HG03520 (cell line): ENCODE measurements around the gene TRIM47.

ENCODE experiments used
- ATAC-seq: cut with Tn5 transposase; IDR thresholded peaks from one replicate; pipeline ENCODE4 v1.9.1; 2021; ENCODE audit warnings: mild to moderate bottlenecking, moderate library complexity; ENCODE audit not compliant: unreplicated experiment

Gene TRIM47

GRCh38 chr17:75834279-75834920 is 44.0 kb downstream of the TRIM47 start:
- ATAC-seq, result no peak

GRCh38 chr17:75832652-75833400 is 45.6 kb downstream of the TRIM47 start:
- ATAC-seq, result no peak

DNA sequence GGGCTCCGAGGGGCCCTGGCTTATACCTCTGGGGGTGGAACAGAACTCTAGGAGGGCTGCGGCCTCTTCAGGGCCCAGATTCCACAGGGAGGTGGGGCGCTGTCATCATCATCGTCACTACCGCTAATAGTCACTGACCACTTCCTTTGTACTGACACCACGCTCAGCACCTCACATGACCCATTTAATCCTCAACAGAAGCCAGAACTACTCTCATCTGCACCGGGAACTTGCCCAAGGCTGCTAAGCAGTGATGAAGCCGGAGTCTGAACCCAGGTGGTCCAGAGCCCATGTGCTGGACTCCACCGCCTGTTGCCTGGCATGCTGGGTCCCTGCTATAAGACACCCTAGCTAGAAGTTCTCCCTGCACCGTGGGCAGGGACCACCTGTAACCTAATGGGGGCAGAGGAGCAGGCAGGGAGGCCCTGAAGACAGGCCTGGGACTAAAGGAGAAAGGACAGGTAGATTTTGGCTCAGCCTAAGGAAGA is 46.2 kb downstream of the TRIM47 start:
- no peak for ATAC-seq

GRCh38 chr17:75831032-75831571 is 47.3 kb downstream of the TRIM47 start:
- ATAC-seq, result no peak

DNA sequence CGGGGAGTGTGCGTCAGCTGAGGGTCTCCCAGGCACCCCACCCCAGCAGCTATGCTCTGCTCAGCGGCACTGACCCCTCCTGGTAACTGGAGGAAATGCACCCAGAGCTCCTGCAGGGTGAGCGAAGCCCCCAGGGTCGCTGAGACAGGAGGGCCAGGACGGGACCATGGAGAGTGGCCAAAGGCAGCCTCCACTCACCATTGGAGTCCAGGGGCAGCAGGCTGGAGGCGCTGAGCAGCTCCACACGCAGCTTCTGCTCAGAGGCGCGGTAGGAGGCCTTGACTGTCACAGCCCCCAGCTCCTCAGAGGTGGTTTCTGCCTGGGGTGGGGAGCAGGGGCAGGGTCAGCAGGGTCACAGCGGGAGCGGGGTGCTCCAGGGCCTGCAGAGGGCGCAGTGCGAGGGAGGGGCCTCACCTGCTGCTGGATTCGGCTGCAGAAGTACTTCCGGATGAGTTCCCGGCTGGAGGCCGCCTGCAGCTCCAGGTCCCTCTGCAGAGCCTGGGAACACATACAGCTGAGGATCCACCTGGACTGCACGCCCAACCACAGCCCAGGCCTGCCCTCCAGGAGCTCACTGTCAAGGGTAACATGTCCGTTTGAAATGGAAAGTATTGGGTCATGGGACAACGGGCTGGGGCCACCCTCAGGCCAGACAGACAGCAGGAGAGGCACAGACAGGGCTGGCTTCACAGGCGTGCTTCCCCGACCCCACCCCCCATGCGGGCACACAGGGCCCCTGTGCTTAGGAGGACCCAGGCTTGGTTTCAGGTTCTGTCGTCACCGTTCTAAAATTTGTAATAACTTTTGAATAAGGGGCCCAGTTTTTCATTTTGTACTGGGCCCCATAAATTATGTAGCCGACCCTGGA is 48.0 kb downstream of the TRIM47 start:
- ATAC-seq, result no peak

DNA sequence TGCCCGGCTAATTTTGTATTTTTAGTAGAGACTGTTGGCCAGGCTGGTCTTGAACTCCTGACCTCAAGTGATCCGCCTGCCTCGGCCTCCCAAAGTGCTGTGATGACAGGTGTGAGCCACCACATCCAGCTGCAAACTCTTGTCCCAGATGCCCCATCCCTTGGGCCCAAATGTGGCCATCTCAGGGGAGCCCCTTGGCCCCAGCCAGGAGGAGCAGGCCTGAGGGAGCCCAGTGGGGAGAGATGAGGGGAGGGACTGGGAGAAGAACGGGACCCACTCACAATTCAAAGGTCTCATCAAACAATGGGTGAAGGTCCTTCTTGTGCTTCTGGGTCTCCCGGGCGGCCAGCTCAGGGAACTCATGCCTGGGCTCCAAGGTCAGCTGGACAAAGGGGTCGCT is 48.6 kb downstream of the TRIM47 start:
- ATAC-seq, result no peak

DNA sequence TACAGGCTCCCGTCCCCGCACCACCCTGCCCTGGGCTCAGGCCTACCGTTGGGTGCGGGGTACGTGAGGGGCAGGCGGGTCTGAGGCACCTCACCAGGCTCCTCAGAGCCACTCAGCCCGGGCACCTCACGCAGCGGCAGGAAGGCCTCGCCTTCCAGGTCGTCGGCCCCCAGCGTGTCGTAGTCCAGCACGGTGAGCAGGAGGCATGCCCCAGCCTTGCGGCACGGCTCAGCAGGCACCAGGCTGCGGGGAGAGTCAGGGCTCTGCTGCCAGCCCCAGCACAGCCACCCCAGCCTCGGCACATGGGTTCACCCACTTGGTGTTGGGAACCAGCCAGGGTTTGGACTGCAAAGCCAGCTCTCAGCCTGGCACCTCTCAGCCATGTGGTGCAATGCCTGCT is 49.6 kb downstream of the TRIM47 start:
- no peak for ATAC-seq

- no peak for ATAC-seq
These were observed 50.3 kb downstream of the TRIM47 start for GRCh38 chr17:75828076-75828400.

- no peak for ATAC-seq
These were observed 50.9 kb downstream of the TRIM47 start for GRCh38 chr17:75827308-75828075.

- ATAC-seq, result no peak
These were observed 51.6 kb downstream of the TRIM47 start for GRCh38 chr17:75826561-75827307.

- no peak for ATAC-seq
These were observed 52.5 kb downstream of the TRIM47 start for GRCh38 chr17:75825748-75826370.

GRCh38 chr17:75825149-75825552 is 53.2 kb downstream of the TRIM47 start:
- ATAC-seq, result no peak

DNA sequence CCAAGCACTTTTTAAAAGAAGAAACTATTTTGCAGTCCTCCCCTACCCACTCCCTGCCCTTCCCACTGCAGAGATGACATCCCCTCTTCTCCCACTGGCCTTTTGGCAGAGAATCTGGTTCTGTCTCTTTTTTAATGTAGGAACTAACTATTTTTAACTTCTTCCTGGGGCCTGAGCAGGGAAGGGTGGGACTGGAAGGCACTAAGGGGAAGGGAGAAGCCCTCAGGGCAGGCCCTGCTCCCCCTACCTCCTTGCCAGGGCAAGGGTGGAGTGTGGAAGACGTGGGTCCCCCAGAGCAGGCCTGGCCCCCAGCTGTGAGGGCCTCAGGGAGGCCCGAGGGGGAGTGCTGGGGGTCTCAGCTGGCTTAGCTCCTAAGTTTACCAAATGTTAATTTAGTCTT is 53.7 kb downstream of the TRIM47 start:
- ATAC-seq, result no peak
